Lower leg skin (tissue), 4 donors: Measurements from ENCODE around the gene DTX1. TPM values are rescaled to one million over a fixed set of nuclear protein-coding genes. Genes with fewer than 3 reads are reported as not detected.

Source experiments
- DNase-seq, 2 donors: peaks; one replicate each; pipeline ENCODE4 v3.0.0-alpha.2; 2019; ENCODE audit warnings: low spot score in 2 of 2
- H3K4me3 ChIP-seq: fragments of 200-600 bp; sonication (generic); 2 replicates; pipeline ENCODE4 v1.5.1; 2017; ENCODE audit warnings: mild to moderate bottlenecking, low read depth; ENCODE audit not compliant: poor library complexity, severe bottlenecking
- POLR2A ChIP-seq, 2 donors: fragments of 450-650 bp; IDR thresholded peaks; one replicate each; pipeline ENCODE4 v1.6.1; 2016 to 2017; ENCODE audit warnings: antibody characterized with exemption in 2 of 2, mild to moderate bottlenecking in 1 of 2, moderate library complexity in 1 of 2
- WGBS, 2 donors: methylation state at CpG; one replicate each; pipeline ENCODE4 v1.1.5; 2018; 5-methylcytosine and 5-hydroxymethylcytosine counted together
- intact Hi-C: fragments of 100-400 bp; cut with DNase I; formaldehyde crosslinking; loops from one replicate; pipeline ENCODE4 v1.15.0; 2023; ENCODE audit warnings: low total_unique reads
- total RNA-seq, 4 donors: library from RNA; depleted of rRNA; stranded (reverse); fragments of >200 nt; gene quantifications; one replicate each; pipeline ENCODE4 v1.1.0, GENCODE V29; 2016
- TF ChIP-seq, protein P1 (sequence below), 3 donors: fragments of 450-650 bp; IDR thresholded peaks; one replicate each; pipeline ENCODE4 v1.5.1; 2016; ENCODE audit warnings: antibody characterized with exemption in 3 of 3, mild to moderate bottlenecking in 3 of 3, moderate library complexity in 2 of 3

DTX1 gene
- total RNA-seq, 4 donors from 2014 or later = 1.5 to 5.0 (median 3.4) TPM

DNA sequence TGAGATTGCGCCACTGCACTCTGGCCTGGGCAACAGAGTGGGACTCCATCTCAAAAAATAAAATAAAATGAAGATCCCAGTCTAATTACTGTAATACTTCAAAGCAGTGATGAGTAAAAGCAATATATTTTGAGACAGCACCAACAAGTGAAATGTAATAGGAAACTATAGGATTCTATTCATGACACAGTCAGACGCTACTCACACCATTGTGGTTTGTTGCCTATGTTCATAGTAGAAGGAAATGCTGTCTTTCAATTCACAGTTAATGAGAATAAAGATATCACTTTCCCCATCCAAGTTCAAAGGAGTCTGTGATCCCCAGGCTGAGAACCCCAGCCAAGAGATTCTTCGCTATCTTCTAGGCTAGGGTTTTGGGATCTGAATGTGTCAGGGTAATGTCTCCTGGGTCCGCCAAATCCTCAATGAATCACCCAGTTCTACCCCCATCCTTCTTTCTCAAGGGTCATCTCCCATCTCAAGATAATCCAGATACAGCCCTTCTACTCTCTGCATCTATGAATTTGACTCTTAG lies 16.6 kb upstream of the DTX1 start:
- DNase-seq = no peak
- no peak overlapping the region for H3K4me3 ChIP-seq
- no peak for TF ChIP-seq POLR2A (IDR thresholded peaks at IDR 0.05)
- TF ChIP-seq, protein P1, sequence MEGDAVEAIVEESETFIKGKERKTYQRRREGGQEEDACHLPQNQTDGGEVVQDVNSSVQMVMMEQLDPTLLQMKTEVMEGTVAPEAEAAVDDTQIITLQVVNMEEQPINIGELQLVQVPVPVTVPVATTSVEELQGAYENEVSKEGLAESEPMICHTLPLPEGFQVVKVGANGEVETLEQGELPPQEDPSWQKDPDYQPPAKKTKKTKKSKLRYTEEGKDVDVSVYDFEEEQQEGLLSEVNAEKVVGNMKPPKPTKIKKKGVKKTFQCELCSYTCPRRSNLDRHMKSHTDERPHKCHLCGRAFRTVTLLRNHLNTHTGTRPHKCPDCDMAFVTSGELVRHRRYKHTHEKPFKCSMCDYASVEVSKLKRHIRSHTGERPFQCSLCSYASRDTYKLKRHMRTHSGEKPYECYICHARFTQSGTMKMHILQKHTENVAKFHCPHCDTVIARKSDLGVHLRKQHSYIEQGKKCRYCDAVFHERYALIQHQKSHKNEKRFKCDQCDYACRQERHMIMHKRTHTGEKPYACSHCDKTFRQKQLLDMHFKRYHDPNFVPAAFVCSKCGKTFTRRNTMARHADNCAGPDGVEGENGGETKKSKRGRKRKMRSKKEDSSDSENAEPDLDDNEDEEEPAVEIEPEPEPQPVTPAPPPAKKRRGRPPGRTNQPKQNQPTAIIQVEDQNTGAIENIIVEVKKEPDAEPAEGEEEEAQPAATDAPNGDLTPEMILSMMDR (IDR thresholded peaks at IDR 0.05) = no peak
- intact Hi-C loops = no loop called here
- WGBS, 2 donors = 67 to 75% methylated on average over 4 of the region's 4 CpGs

DNA sequence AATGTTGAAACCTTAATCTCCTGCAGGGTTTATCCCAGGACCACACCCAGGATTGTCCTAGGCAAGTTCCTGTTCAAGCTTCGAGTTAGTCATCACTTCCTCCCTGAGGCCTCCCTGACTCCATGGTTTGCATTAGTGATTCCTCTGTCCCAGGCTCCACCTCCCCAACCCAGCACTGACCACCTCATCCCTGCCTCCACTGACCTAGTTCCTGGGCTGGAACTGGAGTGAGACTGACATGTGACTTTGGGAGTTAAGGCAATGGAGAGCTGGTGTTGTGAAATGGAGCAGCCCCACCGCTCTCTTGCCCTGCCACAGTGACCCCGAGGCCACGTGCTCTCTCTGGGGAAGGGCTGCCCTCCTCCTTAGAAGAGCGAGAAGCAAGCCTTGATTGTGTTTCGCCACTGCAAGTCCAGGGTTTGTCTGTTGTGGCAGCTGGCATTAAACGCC lies 15.8 kb upstream of the DTX1 start:
- intact Hi-C loops = no loop called here
- DNase-seq = peak; percentile 77 to 93
- H3K4me3 ChIP-seq = no peak overlapping the region
- WGBS, 2 donors = 50 to 58% methylated on average over 7 of the region's 7 CpGs
- no peak for TF ChIP-seq POLR2A (IDR thresholded peaks at IDR 0.05)
- TF ChIP-seq, protein P1 (IDR thresholded peaks at IDR 0.05) = no peak

DNA sequence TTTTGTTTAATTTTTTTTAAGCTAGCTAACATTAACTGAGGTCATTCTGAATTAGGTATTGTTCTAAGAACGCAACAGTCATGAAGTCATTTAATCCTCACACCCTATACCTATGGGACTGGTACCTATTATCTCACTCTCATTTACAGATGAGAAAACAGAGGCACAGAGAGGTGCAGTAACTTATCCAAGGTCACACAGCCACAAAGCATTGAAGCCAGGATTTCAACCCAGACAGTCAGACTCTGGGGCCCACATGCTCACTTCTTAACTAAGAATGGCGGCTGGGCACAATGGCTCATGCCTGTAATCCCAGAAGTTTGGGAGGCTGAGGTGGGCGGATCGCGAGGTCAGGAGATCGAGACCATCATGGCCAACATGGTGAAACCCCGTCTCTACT lies 15.0 kb upstream of the DTX1 start:
- WGBS, 2 donors = 77 to 88% methylated on average over 7 of the region's 7 CpGs
- DNase-seq = no peak
- no peak for TF ChIP-seq POLR2A (IDR thresholded peaks at IDR 0.05)
- TF ChIP-seq, protein P1 (IDR thresholded peaks at IDR 0.05) = no peak
- intact Hi-C loops = no loop called here
- H3K4me3 ChIP-seq = no peak overlapping the region

DNA sequence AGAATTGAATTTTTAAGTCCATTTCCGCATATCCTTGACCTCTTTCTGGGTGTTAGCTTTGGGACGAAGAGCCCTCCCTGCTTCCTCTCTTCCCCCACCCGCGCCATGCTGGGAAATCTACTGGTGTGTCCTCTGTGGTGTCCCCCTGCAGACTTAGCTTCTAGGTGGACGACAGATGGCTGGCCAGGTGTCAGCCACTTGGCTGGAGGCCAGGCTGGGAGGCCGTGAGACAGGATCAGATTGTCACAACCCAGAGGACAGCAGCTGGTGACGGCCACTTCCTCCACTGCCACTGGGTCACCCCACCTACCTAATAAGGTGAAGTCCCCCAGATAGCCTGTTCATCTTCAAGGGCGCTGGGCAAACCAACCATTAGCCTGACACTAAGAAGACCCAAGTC lies 13.3 kb upstream of the DTX1 start:
- intact Hi-C loops = no loop called here
- TF ChIP-seq, protein P1 (IDR thresholded peaks at IDR 0.05) = no peak
- TF ChIP-seq POLR2A (IDR thresholded peaks at IDR 0.05) = no peak
- DNase-seq = no peak
- 80 to 85% methylated on average over 8 of the region's 8 CpGs for WGBS, 2 donors
- H3K4me3 ChIP-seq = no peak overlapping the region

DNA sequence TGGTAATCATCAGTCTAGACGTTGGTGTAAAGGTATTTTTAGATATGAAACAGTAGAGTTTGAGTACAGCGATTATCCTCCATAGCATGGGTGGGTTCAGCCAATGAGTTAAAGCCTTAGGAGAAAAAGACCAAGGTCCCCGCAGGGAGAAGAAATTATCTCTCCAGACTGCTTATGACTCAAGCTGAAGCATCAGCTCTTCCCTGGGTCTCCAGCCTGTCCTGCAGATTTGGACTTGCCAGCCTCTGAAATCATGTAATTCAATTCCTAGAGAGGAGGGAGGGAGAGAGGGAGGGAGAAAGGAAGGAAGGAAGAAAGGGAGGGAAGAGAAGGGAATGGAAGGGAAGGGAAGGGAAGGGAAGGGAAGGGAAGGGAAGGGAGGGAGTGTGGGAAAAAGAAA lies 12.0 kb upstream of the DTX1 start:
- no peak overlapping the region for H3K4me3 ChIP-seq
- intact Hi-C loops = no loop called here

More for the DNA sequence above, 12.0 kb upstream of the DTX1 start:
- no peak for DNase-seq
- TF ChIP-seq, protein P1 (IDR thresholded peaks at IDR 0.05) = no peak
- no peak for TF ChIP-seq POLR2A (IDR thresholded peaks at IDR 0.05)
- 64 to 72% methylated on average over 3 of the region's 3 CpGs for WGBS, 2 donors
